ENCODE data around the gene SDCCAG8.

GRCh38 chr1:243508303-243508713, 252.5 kb downstream of the SDCCAG8 start:
- TF ChIP-seq POLR2A (IDR thresholded peaks at IDR 0.05; ENCODE audit: low read length) (no peak), GATA1 (IDR thresholded peaks at IDR 0.05; ENCODE audit: low read depth, low read length) (no peak)

All from erythroblast (primary cell).